Embryonic facial prominence (tissue), 1 donor: ENCODE results near the gene CDK5RAP2.
"Not testable (repeated sequence)": the region's sequence is repeated elsewhere in the genome, so short reads cannot be mapped to it uniquely, and the experiment has no call there.

Experiments
- DNase-seq: peaks from one replicate; pipeline ENCODE4 v3.0.0-alpha.2; 2016; ENCODE audit errors: extremely low spot score

CDK5RAP2 gene

GRCh38 chr9:120465685-120466407 is 114.1 kb downstream of the CDK5RAP2 start:
- DNase-seq: no peak

- no peak for DNase-seq
Observed at GRCh38 chr9:120464887-120465421, 115.0 kb downstream of the CDK5RAP2 start.

- DNase-seq: no peak
Observed at GRCh38 chr9:120464176-120464886, 115.6 kb downstream of the CDK5RAP2 start.

- DNase-seq: no peak
Observed at GRCh38 chr9:120463765-120464164, 116.2 kb downstream of the CDK5RAP2 start.

- not testable (repeated sequence) for DNase-seq
Observed at GRCh38 chr9:120461677-120462076, 118.3 kb downstream of the CDK5RAP2 start.

- no peak for DNase-seq
Observed at GRCh38 chr9:120456218-120456617, 123.7 kb downstream of the CDK5RAP2 start.

- DNase-seq: no peak
Observed at GRCh38 chr9:120454467-120454866, 125.5 kb downstream of the CDK5RAP2 start.

GRCh38 chr9:120453792-120454191 is 126.2 kb downstream of the CDK5RAP2 start:
- no peak for DNase-seq

- no peak for DNase-seq
Observed at GRCh38 chr9:120452631-120453030, 127.3 kb downstream of the CDK5RAP2 start.

- DNase-seq: no peak
Observed at GRCh38 chr9:120450916-120451315, 129.1 kb downstream of the CDK5RAP2 start.

- DNase-seq: no peak
Observed at GRCh38 chr9:120449566-120449965, 130.4 kb downstream of the CDK5RAP2 start.

- no peak for DNase-seq
Observed at GRCh38 chr9:120447959-120448500, 131.9 kb downstream of the CDK5RAP2 start.

GRCh38 chr9:120446671-120447070 is 133.3 kb downstream of the CDK5RAP2 start:
- no peak for DNase-seq

- no peak for DNase-seq
Observed at GRCh38 chr9:120443976-120444375, 136.0 kb downstream of the CDK5RAP2 start.

GRCh38 chr9:120443489-120443888 is 136.5 kb downstream of the CDK5RAP2 start:
- no peak for DNase-seq

- DNase-seq: no peak
Observed at GRCh38 chr9:120442308-120442995, 137.5 kb downstream of the CDK5RAP2 start.

- no peak for DNase-seq
Observed at GRCh38 chr9:120441426-120442307, 138.3 kb downstream of the CDK5RAP2 start.

- no peak for DNase-seq
Observed at GRCh38 chr9:120440791-120441190, 139.2 kb downstream of the CDK5RAP2 start.

- no peak for DNase-seq
Observed at GRCh38 chr9:120439926-120440325, 140.0 kb downstream of the CDK5RAP2 start.

GRCh38 chr9:120438836-120439546 is 141.0 kb downstream of the CDK5RAP2 start:
- DNase-seq: no peak
